Testis (tissue), 3 donors: ENCODE measurements around the gene TUB. TPM values are rescaled to one million over a fixed set of nuclear protein-coding genes. Genes with fewer than 3 reads are reported as not detected.

Experiments
- DNase-seq: peaks from one replicate; pipeline ENCODE4 v3.0.0-alpha.2; 2019
- H3K27ac ChIP-seq, 2 donors: fragments of 200-600 bp; sonication (generic); one replicate each; pipeline ENCODE4 v1.5.1; 2019
- H3K27me3 ChIP-seq: fragments of 200-600 bp; sonication (generic); one replicate; pipeline ENCODE4 v1.5.1; 2019
- H3K36me3 ChIP-seq: fragments of 200-600 bp; sonication (generic); one replicate; pipeline ENCODE4 v1.5.1; 2017; ENCODE audit warnings: low read depth; ENCODE audit errors: missing control alignments
- H3K4me1 ChIP-seq: fragments of 200-600 bp; sonication (generic); one replicate; pipeline ENCODE4 v1.5.1; 2019
- H3K4me3 ChIP-seq, 2 donors: fragments of 200-600 bp; sonication (generic); one replicate each; pipeline ENCODE4 v1.5.1; 2017 to 2019
- H3K9me3 ChIP-seq: fragments of 200-600 bp; sonication (generic); one replicate; pipeline ENCODE4 v1.5.1; 2017
- POLR2A ChIP-seq: fragments of 450-650 bp; IDR thresholded peaks from one replicate; pipeline ENCODE4 v1.6.1; 2017; ENCODE audit warnings: antibody characterized with exemption, mild to moderate bottlenecking, moderate library complexity
- whole genome bisulfite sequencing, 2 donors: methylation state at CpG; one replicate each; pipeline ENCODE4 v1.1.5; 2018; 5-methylcytosine and 5-hydroxymethylcytosine counted together
- intact Hi-C: fragments of 100-400 bp; cut with DNase I; formaldehyde crosslinking; loops from one replicate; pipeline ENCODE4 v1.15.1; 2023; ENCODE audit warnings: low total_unique reads
- polyA plus RNA-seq: library from polyadenylated mRNA; stranded (reverse); fragments of 350-450 nt; fragmentation: Illumina TruSeq; extraction: RNeasy Lipid Tissue Mini Kit (QIAGEN cat#74804); gene quantifications from one replicate; pipeline ENCODE4 v1.2.3, GENCODE V29; 2014; ENCODE audit warnings: low read depth, low replicate concordance; ENCODE audit not compliant: insufficient read depth
- total RNA-seq, 2 donors: library from RNA; depleted of rRNA; stranded (reverse); fragments of >200 nt; gene quantifications; one replicate each; pipeline ENCODE4 v1.2.3, GENCODE V29; 2016
- TF ChIP-seq, protein P1 (sequence below), 3 experiments: fragments of 450-650 bp in 2 of 3; fragments of 200-600 bp in 1 of 3; sonication (generic) in 1 of 3; IDR thresholded peaks; one replicate each; pipeline ENCODE4 v1.5.1; 2016 to 2019; ENCODE audit warnings: antibody characterized with exemption in 3 of 3, mild to moderate bottlenecking in 2 of 3, moderate library complexity in 1 of 3

TUB gene
- total and polyA plus RNA-seq, 3 donors from 2014 or later = 8.9 to 16.5 (median 15.6) TPM

DNA sequence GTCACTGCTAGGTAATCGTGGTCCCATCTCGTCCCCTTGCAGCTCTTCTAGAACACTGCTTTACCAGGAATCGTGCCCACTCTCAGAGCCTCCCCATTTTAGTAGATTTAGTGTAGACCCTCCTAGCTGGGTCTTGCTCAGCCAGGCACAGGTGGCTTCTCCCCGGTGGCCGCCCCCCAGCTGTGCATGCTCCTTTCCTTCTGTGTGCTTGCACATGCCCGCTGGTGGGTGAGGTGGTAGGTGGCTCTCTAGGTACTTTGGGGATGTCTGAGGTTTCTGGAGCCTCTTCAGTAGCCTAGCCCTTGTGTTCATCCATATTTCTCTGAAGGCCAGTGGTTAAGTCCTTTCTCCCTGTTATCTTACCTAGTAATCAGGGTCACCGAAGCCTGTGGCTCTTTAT lies 5.6 kb downstream of the TUB start:
- DNase-seq = no peak
- no peak overlapping the region for H3K27ac ChIP-seq
- no peaks in the 10 kb centered on the region for H3K9me3 ChIP-seq
- intact Hi-C loops = no loop called here
- TF ChIP-seq, protein P1, sequence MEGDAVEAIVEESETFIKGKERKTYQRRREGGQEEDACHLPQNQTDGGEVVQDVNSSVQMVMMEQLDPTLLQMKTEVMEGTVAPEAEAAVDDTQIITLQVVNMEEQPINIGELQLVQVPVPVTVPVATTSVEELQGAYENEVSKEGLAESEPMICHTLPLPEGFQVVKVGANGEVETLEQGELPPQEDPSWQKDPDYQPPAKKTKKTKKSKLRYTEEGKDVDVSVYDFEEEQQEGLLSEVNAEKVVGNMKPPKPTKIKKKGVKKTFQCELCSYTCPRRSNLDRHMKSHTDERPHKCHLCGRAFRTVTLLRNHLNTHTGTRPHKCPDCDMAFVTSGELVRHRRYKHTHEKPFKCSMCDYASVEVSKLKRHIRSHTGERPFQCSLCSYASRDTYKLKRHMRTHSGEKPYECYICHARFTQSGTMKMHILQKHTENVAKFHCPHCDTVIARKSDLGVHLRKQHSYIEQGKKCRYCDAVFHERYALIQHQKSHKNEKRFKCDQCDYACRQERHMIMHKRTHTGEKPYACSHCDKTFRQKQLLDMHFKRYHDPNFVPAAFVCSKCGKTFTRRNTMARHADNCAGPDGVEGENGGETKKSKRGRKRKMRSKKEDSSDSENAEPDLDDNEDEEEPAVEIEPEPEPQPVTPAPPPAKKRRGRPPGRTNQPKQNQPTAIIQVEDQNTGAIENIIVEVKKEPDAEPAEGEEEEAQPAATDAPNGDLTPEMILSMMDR (IDR thresholded peaks at IDR 0.05) = no peak
- no peak for TF ChIP-seq POLR2A
- H3K4me3 ChIP-seq = no peak overlapping the region
- 87 to 88% methylated on average over 6 to 7 of the region's 7 CpGs for WGBS, 2 donors
- no peaks in the 10 kb centered on the region for H3K36me3 ChIP-seq
- H3K27me3 ChIP-seq = no peaks in the 10 kb centered on the region
- peaks cover 11% of the 10 kb centered on the region for H3K4me1 ChIP-seq

GRCh38 chr11:8087185-8087584 lies 6.2 kb downstream of the TUB start:
- Histone ChIP-seq H3K36me3 (no peaks in the 10 kb centered on the region), H3K27ac (no peak overlapping the region), H3K4me1 (peaks cover 11% of the 10 kb centered on the region), H3K27me3 (no peaks in the 10 kb centered on the region), H3K4me3 (no peak overlapping the region), H3K9me3 (no peaks in the 10 kb centered on the region)
- intact Hi-C loops = no loop called here
- peak; percentile 49 for DNase-seq
- 78 to 90% methylated on average over 2 to 4 of the region's 4 CpGs for WGBS, 2 donors
- TF ChIP-seq POLR2A = no peak
- TF ChIP-seq, protein P1 (IDR thresholded peaks at IDR 0.05) = peak in 1 of 3 experiments; percentile 9

- no peaks in the 10 kb centered on the region for H3K9me3 ChIP-seq
- no peak overlapping the region for H3K4me3 ChIP-seq
- 80 to 81% methylated on average over 1 to 3 of the region's 3 CpGs for WGBS, 2 donors
- H3K27ac ChIP-seq = no peak overlapping the region
- DNase-seq = no peak
- no peaks in the 10 kb centered on the region for H3K36me3 ChIP-seq
- TF ChIP-seq, protein P1 (IDR thresholded peaks at IDR 0.05) = no peak
- no peak for TF ChIP-seq POLR2A
- intact Hi-C loops = no loop called here
- peaks cover 8% of the 10 kb centered on the region for H3K4me1 ChIP-seq
- H3K27me3 ChIP-seq = no peaks in the 10 kb centered on the region
These were observed 6.7 kb downstream of the TUB start for GRCh38 chr11:8087756-8088155.

DNA sequence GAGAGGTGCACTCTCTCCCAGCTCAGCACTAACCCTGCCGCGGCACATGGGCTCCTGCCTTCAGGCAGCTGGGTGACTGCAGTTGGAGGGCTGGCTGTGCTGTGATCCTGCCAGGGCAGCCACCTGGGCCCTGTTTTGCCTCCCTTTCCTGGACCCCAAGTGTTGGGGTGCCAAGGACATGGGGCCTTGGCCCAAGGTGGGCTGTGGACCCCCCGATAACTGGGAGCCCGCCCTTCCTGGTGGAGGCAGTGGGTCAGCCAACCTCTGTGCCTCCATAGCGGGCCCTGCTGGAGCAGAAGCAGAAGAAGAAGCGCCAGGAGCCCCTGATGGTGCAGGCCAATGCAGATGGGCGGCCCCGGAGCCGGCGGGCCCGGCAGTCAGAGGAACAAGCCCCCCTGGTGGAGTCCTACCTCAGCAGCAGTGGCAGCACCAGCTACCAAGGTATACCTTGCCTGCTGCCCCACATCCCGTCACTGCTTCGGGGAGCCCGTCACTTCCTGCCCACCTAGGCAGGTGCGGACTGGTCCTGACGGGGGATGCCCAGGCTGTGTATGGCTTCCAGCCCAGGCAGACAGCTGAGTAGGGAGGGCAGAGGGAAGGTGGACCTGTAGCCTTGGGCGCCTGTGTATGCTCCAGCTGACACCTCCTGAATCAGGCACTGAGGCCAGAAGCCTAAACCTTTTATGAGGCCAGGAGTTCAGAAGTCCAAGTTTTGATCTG lies 8.9 kb downstream of the TUB start:
- intact Hi-C loops = loop anchor here (10.0 kb wide), 1 partner anchor 75 kb away; no protein-coding TSS in a partner anchor
- Histone ChIP-seq H3K4me1 (peaks cover 10% of the 10 kb centered on the region), H3K27me3 (no peaks in the 10 kb centered on the region), H3K4me3 (no peak overlapping the region), H3K36me3 (no peaks in the 10 kb centered on the region), H3K9me3 (no peaks in the 10 kb centered on the region), H3K27ac (no peak overlapping the region)
- no peak for TF ChIP-seq POLR2A
- TF ChIP-seq, protein P1 (IDR thresholded peaks at IDR 0.05) = no peak
- WGBS, 2 donors = 87 to 90% methylated on average over 3 to 17 of the region's 17 CpGs
- no peak for DNase-seq

GRCh38 chr11:8090756-8091155 lies 9.7 kb downstream of the TUB start:
- DNase-seq = peak; percentile 75
- Histone ChIP-seq H3K4me3 (no peak overlapping the region), H3K27me3 (no peaks in the 10 kb centered on the region), H3K27ac (no peak overlapping the region), H3K9me3 (no peaks in the 10 kb centered on the region), H3K36me3 (no peaks in the 10 kb centered on the region), H3K4me1 (peaks cover 10% of the 10 kb centered on the region)
- TF ChIP-seq, protein P1 (IDR thresholded peaks at IDR 0.05) = peak; percentile 16 to 64 (median 55)
- no peak for TF ChIP-seq POLR2A
- intact Hi-C loops = loop anchor here (10.0 kb wide), 1 partner anchor 76 kb away; no protein-coding TSS in a partner anchor
- 58 to 72% methylated on average over 4 to 5 of the region's 5 CpGs for WGBS, 2 donors
